K562 (cell line): ENCODE results near the gene ADAM19. TPM values are rescaled to one million over a fixed set of nuclear protein-coding genes. Genes with fewer than 3 reads are reported as not detected.

Experiments
- BHLHE40 ChIP-seq: IDR thresholded peaks from 2 replicates; pipeline ENCODE4 v1.6.1; 2011; ENCODE audit warnings: low read length, improper control_type of control experiment
- CBFA2T3 ChIP-seq: fragments of 450-650 bp; IDR thresholded peaks from 2 replicates; pipeline ENCODE4 v1.6.1; 2017
- E2F6 ChIP-seq, 2 experiments: IDR thresholded peaks; 2 replicates each; pipeline ENCODE4 v1.6.1; 2011; ENCODE audit warnings: borderline replicate concordance in 1 of 2, control low read depth in 1 of 2, low read depth in 1 of 2, low read length in 1 of 2, mild to moderate bottlenecking in 1 of 2, mixed read lengths in 1 of 2, moderate library complexity in 1 of 2; ENCODE audit not compliant: insufficient read depth in 1 of 2, insufficient read length in 1 of 2, poor library complexity in 1 of 2, severe bottlenecking in 1 of 2; ENCODE audit errors: extremely low read depth in 1 of 2
- ETS1 ChIP-seq: conservative IDR thresholded peaks from 2 replicates; pipeline ENCODE4 v1.6.1; 2011; ENCODE audit warnings: low read depth, mild to moderate bottlenecking, low read length; ENCODE audit not compliant: control insufficient read depth
- EZH2 ChIP-seq: IDR thresholded peaks from 2 replicates; pipeline ENCODE4 v1.6.1; 2012; ENCODE audit warnings: low read depth, mild to moderate bottlenecking, inconsistent platforms, low read length, borderline replicate concordance
- HNRNPH1 ChIP-seq: fragments of 200-400 bp; formaldehyde crosslinking; optimal IDR thresholded peaks from 2 replicates; pipeline ENCODE3; 2017; ENCODE audit warnings: low read depth, mild to moderate bottlenecking, low read length, moderate library complexity
- JUN ChIP-seq, 2 experiments: sonication (generic) in 1 of 2; formaldehyde crosslinking in 1 of 2; IDR thresholded peaks; 2 replicates each; pipeline versions ENCODE4 v1.6.1 to v1.8.0; 2012 to 2022; ENCODE audit warnings: borderline replicate concordance in 2 of 2, mild to moderate bottlenecking in 2 of 2, improper control_type of control experiment in 1 of 2, low read depth in 1 of 2, low read length in 1 of 2, missing genetic modification reagents in 1 of 2
- POLR2A ChIP-seq: fragments of 450-650 bp; conservative IDR thresholded peaks from 2 replicates; pipeline ENCODE4 v1.6.1; 2016
- RCOR1 ChIP-seq, 2 experiments: IDR thresholded peaks; 2 replicates each; pipeline ENCODE4 v1.6.1; 2012; ENCODE audit warnings: low read depth in 2 of 2, low read length in 2 of 2, borderline replicate concordance in 1 of 2, improper control_type of control experiment in 1 of 2
- SIN3A ChIP-seq, 2 experiments: fragments of 150-350 bp in 1 of 2; IDR thresholded peaks; 2 replicates each; pipeline ENCODE4 v1.6.1; 2011 to 2016; ENCODE audit warnings: borderline replicate concordance in 2 of 2, low read depth in 2 of 2, low read length in 2 of 2, mild to moderate bottlenecking in 2 of 2, moderate library complexity in 2 of 2; ENCODE audit not compliant: control insufficient read depth in 1 of 2
- STAT6 ChIP-seq: sonication (generic); formaldehyde crosslinking; IDR thresholded peaks from 2 replicates; pipeline ENCODE4 v1.8.1; 2023; ENCODE audit warnings: mild to moderate bottlenecking, missing genetic modification reagents
- ZKSCAN3 ChIP-seq: fragments of 250-450 bp; sonication (Bioruptor Pico); IDR thresholded peaks from 2 replicates; pipeline ENCODE4 v1.4.0; 2020
- ZNF699 ChIP-seq: fragments of 250-450 bp; sonication (Bioruptor Pico); IDR thresholded peaks from 2 replicates; pipeline ENCODE4 v1.8.0; 2021; ENCODE audit warnings: mild to moderate bottlenecking, moderate library complexity; ENCODE audit not compliant: insufficient replicate concordance
- polyA plus RNA-seq, 8 experiments: library from polyadenylated mRNA; depleted of rRNA in 4 of 8; stranded (reverse) in 5 of 8; unstranded in 3 of 8; fragments of >200 nt; fragmentation: Nextera tagmentation in 2 of 8; fragmentation: Illumina TruSeq in 1 of 8; extraction: Ambion mirVana in 2 of 8; extraction: Trizol in 1 of 8; gene quantifications; 2 replicates each; pipeline versions ENCODE4 v1.2.1 to v1.2.3, GENCODE V29; 2011 to 2014; ENCODE audit warnings: inconsistent platforms in 1 of 8, missing spikeins in 1 of 8
- total RNA-seq, 7 experiments: library from RNA; depleted of rRNA in 6 of 7; stranded (reverse); fragments of >200 nt in 6 of 7; fragmentation: Illumina TruSeq in 2 of 7; extraction: Trizol in 2 of 7; gene quantifications; 2 replicates each; pipeline versions ENCODE4 v1.2.1 to v1.2.3, GENCODE V29; 2011 to 2021; ENCODE audit warnings: low replicate concordance in 1 of 7

The ADAM19 gene
- total and polyA plus RNA-seq, 9 of the 15 experiments (the other 6 are each of a cell fraction or from before 2014, with no cell fraction given): 0.11 to 1.1 (median 0.43) TPM

- TF ChIP-seq E2F6 (IDR thresholded peaks at IDR 0.05; ENCODE audit: borderline replicate concordance in 1 of 2, extremely low read depth in 1 of 2, insufficient read depth in 1 of 2, insufficient read length in 1 of 2, low read depth in 1 of 2, low read length in 1 of 2, poor library complexity in 1 of 2, severe bottlenecking in 1 of 2): no peak
- TF ChIP-seq HNRNPH1: no peak
- peak in 1 of 2 experiments; percentile 55; a peak in 2 of 4 replicates for TF ChIP-seq RCOR1 (IDR thresholded peaks at IDR 0.05; ENCODE audit: borderline replicate concordance in 1 of 2, low read depth in 2 of 2, low read length in 2 of 2)
- no peak for TF ChIP-seq BHLHE40
- no peak for TF ChIP-seq ZKSCAN3 (CRISPR knock-in tag)
- TF ChIP-seq CBFA2T3: peak; percentile 18; the same call in 1 of the 2 replicates
- no peak for TF ChIP-seq SIN3A (IDR thresholded peaks at IDR 0.05; ENCODE audit: borderline replicate concordance in 2 of 2, control insufficient read depth in 1 of 2, low read depth in 2 of 2, low read length in 2 of 2)
- TF ChIP-seq POLR2A: no peak
- TF ChIP-seq JUN (IDR thresholded peaks at IDR 0.05; ENCODE audit: borderline replicate concordance, low read depth, low read length): peak; percentile 59
- TF ChIP-seq JUN (CRISPR knock-in tag; IDR thresholded peaks at IDR 0.05; ENCODE audit: borderline replicate concordance): no peak
- no peak for TF ChIP-seq STAT6 (CRISPR knock-in tag)
- TF ChIP-seq ETS1: no peak
- no peak for TF ChIP-seq EZH2
- no peak for TF ChIP-seq ZNF699 (CRISPR knock-in tag)
These were observed 4.2 kb downstream of the ADAM19 start (continued) for GRCh38 chr5:157571357-157571827.
